ENCODE measurements around the gene MPG. TPM values are rescaled to one million over a fixed set of nuclear protein-coding genes. Genes with fewer than 3 reads are reported as not detected.

The MPG gene
- total RNA-seq, 1 experiment from 2014 or later: 32.6 TPM

- Histone ChIP-seq H3K36me3 (ENCODE audit: control insufficient read depth in 1 of 2, insufficient read depth in 2 of 2, low read length in 2 of 2) (0 out of 4 replicates have a peak, but pooled peaks cover 0 to 6% of the 10 kb centered on the region in 2 experiments), H3K9ac (ENCODE audit: low read length) (no peak overlapping the region), H3K4me1 (ENCODE audit: control insufficient read depth in 1 of 2, insufficient read depth in 2 of 2, low read length in 2 of 2) (peaks cover 15 to 25% of the 10 kb centered on the region in 2 experiments), H3K4me3 (replicated peaks in 1 of 2; ENCODE audit: low read depth in 1 of 2, low read length in 2 of 2) (no peak overlapping the region), H2AFZ (ENCODE audit: low read depth, low read length, poor library complexity, severe bottlenecking) (no peak overlapping the region), H3K27ac (ENCODE audit: low read depth, low read length) (no peak overlapping the region), H3K4me2 (ENCODE audit: low read length) (no peak overlapping the region), H3K9me2 (ENCODE audit: insufficient read depth) (no peaks in the 10 kb centered on the region), H3K79me2 (ENCODE audit: insufficient read depth, low read length) (no peaks in the 10 kb centered on the region), H4K20me1 (ENCODE audit: insufficient read depth) (no peaks in the 10 kb centered on the region), H3K9me3 (ENCODE audit: control insufficient read depth in 1 of 2, insufficient read depth in 1 of 2, low read depth in 1 of 2, low read length in 2 of 2) (no peaks in the 10 kb centered on the region), H3K27me3 (ENCODE audit: insufficient read depth, low read length) (no peaks in the 10 kb centered on the region)
- ChIA-PET RAD21 (ENCODE audit: low non-redundant PET in 1 of 2, low total read pairs in 2 of 2, uncharacterized antibody in 2 of 2, unreplicated experiment in 2 of 2) (no interaction called here), POLR2A (no interaction called here), CTCF (no interaction called here)
- DNase-seq (ENCODE audit: low read depth, low spot score): no peak
- TF ChIP-seq JUND (IDR thresholded peaks at IDR 0.05): no peak
- no peak for TF ChIP-seq POLR2AphosphoS5 (IDR thresholded peaks at IDR 0.05; ENCODE audit: low read depth, low read length)
- TF ChIP-seq, protein P1, sequence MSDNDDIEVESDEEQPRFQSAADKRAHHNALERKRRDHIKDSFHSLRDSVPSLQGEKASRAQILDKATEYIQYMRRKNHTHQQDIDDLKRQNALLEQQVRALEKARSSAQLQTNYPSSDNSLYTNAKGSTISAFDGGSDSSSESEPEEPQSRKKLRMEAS (IDR thresholded peaks at IDR 0.05): no peak
- no peak for TF ChIP-seq EZH2 (IDR thresholded peaks at IDR 0.05)
- TF ChIP-seq, protein P2, sequence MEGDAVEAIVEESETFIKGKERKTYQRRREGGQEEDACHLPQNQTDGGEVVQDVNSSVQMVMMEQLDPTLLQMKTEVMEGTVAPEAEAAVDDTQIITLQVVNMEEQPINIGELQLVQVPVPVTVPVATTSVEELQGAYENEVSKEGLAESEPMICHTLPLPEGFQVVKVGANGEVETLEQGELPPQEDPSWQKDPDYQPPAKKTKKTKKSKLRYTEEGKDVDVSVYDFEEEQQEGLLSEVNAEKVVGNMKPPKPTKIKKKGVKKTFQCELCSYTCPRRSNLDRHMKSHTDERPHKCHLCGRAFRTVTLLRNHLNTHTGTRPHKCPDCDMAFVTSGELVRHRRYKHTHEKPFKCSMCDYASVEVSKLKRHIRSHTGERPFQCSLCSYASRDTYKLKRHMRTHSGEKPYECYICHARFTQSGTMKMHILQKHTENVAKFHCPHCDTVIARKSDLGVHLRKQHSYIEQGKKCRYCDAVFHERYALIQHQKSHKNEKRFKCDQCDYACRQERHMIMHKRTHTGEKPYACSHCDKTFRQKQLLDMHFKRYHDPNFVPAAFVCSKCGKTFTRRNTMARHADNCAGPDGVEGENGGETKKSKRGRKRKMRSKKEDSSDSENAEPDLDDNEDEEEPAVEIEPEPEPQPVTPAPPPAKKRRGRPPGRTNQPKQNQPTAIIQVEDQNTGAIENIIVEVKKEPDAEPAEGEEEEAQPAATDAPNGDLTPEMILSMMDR (IDR thresholded peaks at IDR 0.05 in 2 of 3, conservative IDR thresholded peaks at IDR 0.05 in 1 of 3; ENCODE audit: borderline replicate concordance in 1 of 3, insufficient read depth in 1 of 3, low read depth in 2 of 3, low read length in 2 of 3): no peak
- no peak for TF ChIP-seq SP1 (IDR thresholded peaks at IDR 0.05; ENCODE audit: low read depth)
- TF ChIP-seq CBX3 (IDR thresholded peaks at IDR 0.05; ENCODE audit: low read depth): no peak
- no peak for TF ChIP-seq ELF1 (IDR thresholded peaks at IDR 0.05; ENCODE audit: borderline replicate concordance, low read depth)
- TF ChIP-seq SIN3A (IDR thresholded peaks at IDR 0.05; ENCODE audit: low read depth): no peak
- no peak for TF ChIP-seq RAD21 (IDR thresholded peaks at IDR 0.05; ENCODE audit: low read depth)
- no peak for TF ChIP-seq YY1 (IDR thresholded peaks at IDR 0.05; ENCODE audit: extremely low read depth, insufficient replicate concordance, low read depth, low read length)
- intact Hi-C loops (cut with micrococcal nuclease): no loop called here
- no peak for ATAC-seq
- no TSS peak for BruUV-seq (replicated peaks)
Observed at GRCh38 chr16:116015-116414, 38.0 kb downstream of the MPG start.
